ENCODE measurements around the gene TUBGCP6. TPM values are rescaled to one million over a fixed set of nuclear protein-coding genes. Genes with fewer than 3 reads are reported as not detected.

TUBGCP6 gene
- total RNA-seq, 1 experiment from 2014 or later, result 15.0 TPM

DNA sequence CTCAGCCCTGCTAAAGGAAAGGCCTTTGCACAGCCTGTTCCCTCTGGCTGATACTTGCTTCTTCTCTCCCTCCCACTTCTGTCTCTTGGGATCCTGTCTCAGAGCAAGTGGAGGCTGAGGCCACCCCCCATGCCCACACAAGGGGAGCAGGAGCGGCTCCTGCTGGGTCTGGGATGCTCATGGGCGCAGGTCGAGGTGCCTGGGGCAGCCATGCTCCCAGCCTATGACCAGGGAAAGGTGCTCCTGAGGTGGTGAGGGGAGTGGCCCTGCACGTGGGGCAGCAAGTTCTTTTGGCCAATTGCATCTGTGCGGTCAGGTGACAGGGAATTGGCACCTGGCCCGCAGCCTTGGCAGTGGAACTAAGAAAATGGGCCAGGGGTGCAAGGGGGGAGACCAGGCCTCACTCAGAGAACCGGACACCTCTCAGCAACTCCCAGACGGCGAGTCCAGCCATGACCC, 23.9 kb upstream of the TUBGCP6 start:
- DNase-seq (ENCODE audit: low read depth, low spot score), result no peak
- in situ Hi-C loops (cut with HindIII; ENCODE audit: low pct_unique_long_range_greater_than_20kb, low sequenced_read_pairs), result no loop called here

DNA sequence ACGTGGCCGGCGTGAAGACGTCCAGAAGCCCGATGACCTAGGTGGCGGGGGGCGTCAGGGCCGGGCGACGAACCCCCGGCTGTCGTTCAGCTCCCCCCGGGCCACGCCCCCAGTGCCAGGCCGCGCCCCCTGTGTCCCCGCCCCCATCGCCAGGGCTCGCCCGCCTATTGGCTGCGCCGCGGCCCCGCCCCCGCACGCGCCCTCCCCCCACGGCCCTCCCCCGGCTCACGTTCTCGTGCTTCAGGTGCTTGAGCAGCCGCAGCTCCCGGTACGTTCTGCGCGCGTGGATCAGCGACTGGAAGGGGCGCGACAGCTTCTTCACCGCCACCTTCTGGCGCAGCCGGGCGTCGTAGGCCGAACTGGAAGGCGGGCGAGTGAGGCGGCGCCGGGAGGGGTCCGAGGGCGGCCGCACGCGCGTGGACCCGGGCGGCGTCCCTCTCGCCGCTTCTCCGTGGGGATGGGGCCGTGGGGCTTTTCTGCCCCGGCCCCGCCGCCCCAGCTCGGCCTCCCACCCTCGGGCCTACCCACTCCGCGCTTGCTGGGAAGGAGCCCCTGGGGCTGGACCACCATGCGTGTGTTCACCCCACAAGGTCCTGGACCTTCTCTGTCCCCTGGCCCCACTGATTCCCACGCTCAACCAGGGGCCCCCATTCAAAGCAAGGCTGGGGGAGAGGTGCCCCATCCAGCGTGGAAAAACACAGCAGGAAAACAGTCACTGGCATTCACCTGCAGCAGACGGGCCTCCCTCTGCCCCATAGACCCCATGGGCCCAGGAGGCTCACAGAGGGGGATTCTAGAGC, 23.0 kb upstream of the TUBGCP6 start:
- DNase-seq (ENCODE audit: low read depth, low spot score), result peak; percentile 45
- in situ Hi-C loops (cut with HindIII; ENCODE audit: low pct_unique_long_range_greater_than_20kb, low sequenced_read_pairs), result no loop called here

GRCh38 chr22:50266994-50267393, 22.2 kb upstream of the TUBGCP6 start:
- in situ Hi-C loops (cut with HindIII; ENCODE audit: low pct_unique_long_range_greater_than_20kb, low sequenced_read_pairs), result no loop called here

GRCh38 chr22:50264946-50265669, 20.3 kb upstream of the TUBGCP6 start:
- DNase-seq (ENCODE audit: low read depth, low spot score), result no peak
- in situ Hi-C loops (cut with HindIII; ENCODE audit: low pct_unique_long_range_greater_than_20kb, low sequenced_read_pairs), result no loop called here

More at GRCh38 chr22:50266994-50267393, 22.2 kb upstream of the TUBGCP6 start:
- DNase-seq (ENCODE audit: low read depth, low spot score), result no peak

GRCh38 chr22:50264104-50264745, 19.4 kb upstream of the TUBGCP6 start:
- in situ Hi-C loops (cut with HindIII; ENCODE audit: low pct_unique_long_range_greater_than_20kb, low sequenced_read_pairs), result no loop called here
- DNase-seq (ENCODE audit: low read depth, low spot score), result no peak

- in situ Hi-C loops (cut with HindIII; ENCODE audit: low pct_unique_long_range_greater_than_20kb, low sequenced_read_pairs), result no loop called here
- no peak for DNase-seq (ENCODE audit: low read depth, low spot score)
Observed at GRCh38 chr22:50262973-50263617, 18.3 kb upstream of the TUBGCP6 start.

DNA sequence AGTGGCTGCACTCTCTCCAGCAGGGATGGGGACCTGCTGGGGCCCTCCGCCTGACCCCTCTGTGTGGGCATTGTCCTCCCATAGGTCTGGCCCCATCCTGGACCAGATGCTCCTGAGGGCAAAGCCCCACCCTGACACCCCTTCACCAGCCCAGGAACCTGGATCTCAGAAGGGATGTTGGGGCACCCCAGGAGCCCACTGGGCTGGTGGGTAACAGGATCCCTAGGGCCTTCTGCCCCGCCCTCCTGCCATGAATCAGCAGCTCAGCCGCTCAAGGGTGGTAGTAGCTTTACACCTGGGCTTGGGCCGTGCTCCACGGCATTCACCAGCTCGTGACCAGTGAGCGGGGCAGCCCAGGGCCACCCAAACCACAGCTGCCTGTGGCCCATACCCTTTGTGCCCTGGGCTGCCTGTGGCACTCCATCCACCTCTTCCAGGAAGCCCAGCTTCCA, 17.7 kb upstream of the TUBGCP6 start:
- in situ Hi-C loops (cut with HindIII; ENCODE audit: low pct_unique_long_range_greater_than_20kb, low sequenced_read_pairs), result no loop called here
- DNase-seq (ENCODE audit: low read depth, low spot score), result no peak

GRCh38 chr22:50261615-50262459, 17.0 kb upstream of the TUBGCP6 start, which contains the start of gene MAPK12:
Gene MAPK12, minus strand, starts transcription at chr22:50261683. Its CDS starts 174 bp downstream, at chr22:50261509.
- DNase-seq (ENCODE audit: low read depth, low spot score), result no peak

GRCh38 chr22:50260801-50261614, 16.2 kb upstream of the TUBGCP6 start:
- in situ Hi-C loops (cut with HindIII; ENCODE audit: low pct_unique_long_range_greater_than_20kb, low sequenced_read_pairs), result no loop called here
- DNase-seq (ENCODE audit: low read depth, low spot score), result no peak

More at GRCh38 chr22:50261615-50262459, 17.0 kb upstream of the TUBGCP6 start, which contains the start of gene MAPK12:
- in situ Hi-C loops (cut with HindIII; ENCODE audit: low pct_unique_long_range_greater_than_20kb, low sequenced_read_pairs), result no loop called here

DNA sequence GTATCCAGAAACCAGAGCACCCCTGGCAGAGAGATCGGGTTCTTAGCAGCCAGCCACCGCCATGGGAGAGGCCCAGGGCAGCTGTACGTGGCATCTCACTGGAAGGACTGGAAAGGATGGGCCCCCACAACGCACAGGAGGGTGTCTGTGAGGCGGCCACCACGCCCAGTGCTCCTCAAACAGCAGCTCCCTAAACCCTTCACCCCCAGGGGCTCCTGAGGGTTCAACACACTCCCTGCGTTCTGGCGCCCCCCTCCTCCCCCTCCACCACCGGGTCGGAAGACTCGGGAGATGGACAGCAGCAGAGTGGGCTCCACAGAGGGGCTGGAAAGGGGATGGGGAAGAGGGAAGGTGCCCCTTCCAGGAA, 15.6 kb upstream of the TUBGCP6 start:
- DNase-seq (ENCODE audit: low read depth, low spot score), result no peak
- in situ Hi-C loops (cut with HindIII; ENCODE audit: low pct_unique_long_range_greater_than_20kb, low sequenced_read_pairs), result no loop called here

DNA sequence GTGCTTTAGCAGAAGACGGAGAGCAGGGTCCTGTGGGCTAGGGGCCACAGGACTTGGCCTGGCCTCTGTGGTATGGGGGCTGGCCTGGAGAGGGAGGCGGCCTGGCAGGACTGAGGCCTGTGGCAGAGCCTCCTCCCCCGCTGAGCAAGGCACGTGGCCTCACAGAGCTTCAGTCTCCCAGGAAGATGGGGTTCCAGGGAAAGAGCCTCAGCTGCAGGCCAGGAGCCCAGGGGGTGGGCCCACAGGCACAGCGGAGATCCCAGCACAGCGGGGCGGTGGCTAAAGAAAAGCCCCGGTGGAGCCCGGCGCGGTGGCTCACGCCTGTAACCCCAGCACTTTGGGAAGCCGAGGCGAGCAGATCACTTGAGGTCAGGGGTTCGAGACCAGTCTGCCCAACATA, 14.5 kb upstream of the TUBGCP6 start:
- in situ Hi-C loops (cut with HindIII; ENCODE audit: low pct_unique_long_range_greater_than_20kb, low sequenced_read_pairs), result no loop called here

DNA sequence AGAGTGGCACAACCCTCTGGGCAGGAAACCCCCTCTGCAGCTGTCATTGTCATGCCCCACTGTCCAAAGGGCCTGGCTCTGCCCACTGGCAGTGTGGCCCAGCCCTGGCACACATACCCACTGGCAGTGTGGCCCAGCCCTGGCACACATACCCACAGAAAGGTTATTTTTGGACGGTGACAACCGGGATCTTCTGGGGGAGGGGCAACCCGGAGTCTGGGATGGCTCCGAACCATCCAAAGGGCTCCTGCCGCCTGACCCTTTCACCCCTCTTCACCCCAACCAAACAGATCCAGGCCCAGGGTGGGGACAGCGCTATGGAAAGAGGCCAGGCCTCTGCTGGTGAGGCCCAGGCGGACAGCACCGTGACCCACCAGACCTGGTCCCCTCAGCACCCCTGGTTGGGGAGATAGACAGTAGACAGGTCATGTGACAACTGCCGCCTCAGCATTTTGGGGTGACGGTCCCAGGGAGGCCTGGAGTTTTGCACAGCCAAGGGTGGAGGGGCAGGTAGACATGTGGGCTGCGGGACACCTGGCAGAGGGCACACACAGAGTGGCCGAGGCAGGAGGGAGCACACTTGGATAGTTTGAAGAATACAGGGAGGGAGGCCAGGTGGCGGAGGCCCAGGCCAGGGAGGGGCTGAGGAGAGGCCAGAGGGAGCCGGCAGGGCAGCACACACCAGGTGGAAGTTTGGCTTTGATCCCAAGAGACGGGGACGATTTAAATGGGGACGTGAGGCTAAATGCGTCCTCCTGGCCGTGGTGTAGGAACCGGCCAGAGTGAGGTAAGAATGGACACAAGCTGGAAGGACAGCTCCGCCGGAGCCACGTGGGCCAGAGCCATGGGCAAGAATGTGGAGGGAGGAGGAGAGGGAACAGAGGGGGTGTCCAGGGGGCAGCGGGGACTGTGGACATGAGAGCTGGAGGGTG, 13.8 kb upstream of the TUBGCP6 start:
- no peak for DNase-seq (ENCODE audit: low read depth, low spot score)
- in situ Hi-C loops (cut with HindIII; ENCODE audit: low pct_unique_long_range_greater_than_20kb, low sequenced_read_pairs), result no loop called here

More for the DNA sequence above, 14.5 kb upstream of the TUBGCP6 start:
- no peak for DNase-seq (ENCODE audit: low read depth, low spot score)

- in situ Hi-C loops (cut with HindIII; ENCODE audit: low pct_unique_long_range_greater_than_20kb, low sequenced_read_pairs), result no loop called here
- DNase-seq (ENCODE audit: low read depth, low spot score), result no peak
Observed at GRCh38 chr22:50257451-50258360, 12.9 kb upstream of the TUBGCP6 start.

DNA sequence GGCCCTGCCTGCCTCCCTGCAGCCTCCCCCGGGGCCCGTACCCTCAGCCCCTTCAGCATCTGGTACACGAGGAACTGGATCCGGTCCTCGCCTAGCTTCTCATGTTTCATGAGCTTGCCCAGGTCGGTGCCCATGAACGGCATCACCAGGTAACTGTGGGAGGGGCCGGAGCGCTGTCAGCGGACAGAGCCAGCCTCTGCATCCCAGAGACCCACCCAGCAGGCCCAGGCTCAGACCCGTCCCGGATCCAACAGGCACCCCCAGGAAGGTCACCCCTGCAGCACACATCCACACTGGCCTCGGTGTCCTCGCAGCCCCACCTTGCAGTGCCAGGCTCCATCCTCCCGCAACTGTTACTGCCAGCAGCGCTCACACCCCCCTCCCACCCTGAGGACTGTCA, 12.2 kb upstream of the TUBGCP6 start:
- in situ Hi-C loops (cut with HindIII; ENCODE audit: low pct_unique_long_range_greater_than_20kb, low sequenced_read_pairs), result no loop called here

More for the DNA sequence above, 12.2 kb upstream of the TUBGCP6 start:
- no peak for DNase-seq (ENCODE audit: low read depth, low spot score)

Measured in SK-MEL-5 (cell line).